CD4-positive, alpha-beta T cell treated with Interferon alpha-2 for 1 hour (primary cell): Measurements from ENCODE around the gene PAQR6.

ENCODE experiments used
- DNase-seq, 2 donors: peaks; one replicate each; pipeline ENCODE4 v3.0.0-alpha.2; 2020 to 2022

The PAQR6 gene

GRCh38 chr1:156193488-156194299, 54.2 kb downstream of the PAQR6 start, which contains the start of gene SLC25A44:
Gene SLC25A44, plus strand, starts transcription at chr1:156194104. Its CDS starts 5,744 bp downstream, at chr1:156199848.
- DNase-seq: peak; percentile 98 to 99
